Small intestine (tissue), 7 donors: ENCODE data around the gene CRYGD. TPM values are rescaled to one million over a fixed set of nuclear protein-coding genes. Genes with fewer than 3 reads are reported as not detected.
"Not testable (repeated sequence)": the region's sequence is repeated elsewhere in the genome, so short reads cannot be mapped to it uniquely, and the experiment has no call there.

Experiments
- DNase-seq, 2 donors: peaks; one replicate each; pipeline versions ENCODE4 v3.0.0 to v3.0.0-alpha.2; 2013
- FAIRE-seq: peaks from 2 replicates; lab custom pipeline; 2012; peaks lifted over from hg19 to GRCh38; lab: Jason Lieb, UNC
- H3K27ac ChIP-seq, 3 donors: one replicate each; pipeline ENCODE4 v1.5.1; 2013; ENCODE audit warnings: low read length in 2 of 3, mild to moderate bottlenecking in 2 of 3, control low read depth in 1 of 3, inconsistent platforms in 1 of 3, low read depth in 1 of 3, moderate library complexity in 1 of 3
- H3K27me3 ChIP-seq, 3 donors: one replicate each; pipeline ENCODE4 v1.6.1; 2013; ENCODE audit warnings: low read length in 3 of 3, inconsistent platforms in 1 of 3; ENCODE audit not compliant: control insufficient read depth in 3 of 3, insufficient read depth in 3 of 3
- H3K36me3 ChIP-seq, 3 donors: one replicate each; pipeline ENCODE4 v1.6.1; 2013; ENCODE audit warnings: low read length in 3 of 3, inconsistent platforms in 1 of 3, low read depth in 1 of 3, mild to moderate bottlenecking in 1 of 3, moderate library complexity in 1 of 3; ENCODE audit not compliant: control insufficient read depth in 3 of 3, insufficient read depth in 2 of 3
- H3K4me1 ChIP-seq, 3 donors: one replicate each; pipeline ENCODE4 v1.6.1; 2013; ENCODE audit warnings: low read length in 2 of 3, inconsistent platforms in 1 of 3, low read depth in 1 of 3, mild to moderate bottlenecking in 1 of 3, moderate library complexity in 1 of 3; ENCODE audit not compliant: control insufficient read depth in 3 of 3, insufficient read depth in 2 of 3
- H3K4me3 ChIP-seq, 3 donors: one replicate each; pipeline ENCODE4 v1.5.1; 2013; ENCODE audit warnings: low read length in 3 of 3, control low read depth in 1 of 3, inconsistent platforms in 1 of 3, low read depth in 1 of 3, mild to moderate bottlenecking in 1 of 3, moderate library complexity in 1 of 3
- H3K9me3 ChIP-seq, 2 donors: one replicate each; pipeline ENCODE4 v1.6.1; 2013; ENCODE audit warnings: low read depth in 1 of 2, low read length in 1 of 2; ENCODE audit not compliant: control insufficient read depth in 2 of 2, insufficient read depth in 1 of 2
- WGBS, 3 donors: extraction: QIAGEN DNeasy Blood & Tissue Kit; methylation state at CpG; one replicate each; pipeline ENCODE4 v1.1.7; 2013; 5-methylcytosine and 5-hydroxymethylcytosine counted together
- polyA plus RNA-seq, 4 donors: library from polyadenylated mRNA; stranded (reverse) in 3 of 4; unstranded in 1 of 4; fragments of 200-250 nt in 3 of 4; fragments of 120-200 nt in 1 of 4; gene quantifications; one replicate each; pipeline versions ENCODE4 v1.2.1 to v1.2.3, GENCODE V29; 2013
- donor health status: healthy with polysubstance abuse.
- donor health status: control.
- donor health status: control.
- donor health status: Bipolar disorder and iron deficiency.
- donor health status: healthy.

CRYGD gene
- polyA plus RNA-seq, 4 donors = 0.15 to 2.8 TPM; not detected in 2

DNA sequence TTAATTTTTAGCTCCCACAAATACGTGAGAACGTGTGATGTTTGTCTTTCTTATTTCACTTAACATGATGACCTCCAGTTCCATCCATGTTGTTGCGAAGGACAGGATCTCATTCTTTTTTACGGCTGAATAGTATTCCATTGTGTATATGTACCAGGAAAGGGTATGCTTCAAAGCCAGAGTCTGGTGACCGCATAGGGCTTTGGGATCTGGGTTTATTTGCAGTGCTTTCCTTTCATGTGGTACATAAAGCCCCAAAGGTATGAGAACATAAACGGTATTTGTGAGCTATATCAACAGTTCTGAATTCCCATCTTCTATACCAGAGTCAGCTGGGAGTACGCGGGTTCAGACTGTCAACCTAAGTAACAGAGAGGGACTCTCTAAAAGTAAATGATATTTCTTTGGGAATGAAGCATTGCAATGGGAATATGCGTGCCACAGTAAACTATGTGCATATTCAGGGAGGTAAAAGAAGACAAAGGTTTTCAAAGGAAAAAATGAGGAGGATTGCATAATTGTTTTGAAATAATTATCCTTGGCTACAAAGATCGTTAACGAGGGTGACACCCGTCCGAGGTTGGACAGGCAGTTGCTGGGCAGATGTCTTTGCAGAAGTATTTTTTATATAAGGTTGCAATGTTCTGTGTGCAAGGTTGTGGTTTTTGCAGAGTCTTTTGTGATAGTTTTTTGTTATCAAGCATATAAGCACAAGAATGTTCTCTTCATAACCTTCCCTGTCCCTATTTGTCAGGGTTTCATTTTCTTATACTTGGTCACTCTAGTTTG, 24.4 kb downstream of the CRYGD start:
- Histone ChIP-seq H3K36me3 (no peaks in the 10 kb centered on the region), H3K9me3 (no peaks in the 10 kb centered on the region), H3K4me3 (no peak overlapping the region), H3K4me1 (no peaks in the 10 kb centered on the region), H3K27ac (no peak overlapping the region), H3K27me3 (no peaks in the 10 kb centered on the region)
- DNase-seq = no peak
- WGBS, 3 donors = 59 to 77% (median 60%) methylated on average over 13 of the region's 13 CpGs
- FAIRE-seq = no peak

DNA sequence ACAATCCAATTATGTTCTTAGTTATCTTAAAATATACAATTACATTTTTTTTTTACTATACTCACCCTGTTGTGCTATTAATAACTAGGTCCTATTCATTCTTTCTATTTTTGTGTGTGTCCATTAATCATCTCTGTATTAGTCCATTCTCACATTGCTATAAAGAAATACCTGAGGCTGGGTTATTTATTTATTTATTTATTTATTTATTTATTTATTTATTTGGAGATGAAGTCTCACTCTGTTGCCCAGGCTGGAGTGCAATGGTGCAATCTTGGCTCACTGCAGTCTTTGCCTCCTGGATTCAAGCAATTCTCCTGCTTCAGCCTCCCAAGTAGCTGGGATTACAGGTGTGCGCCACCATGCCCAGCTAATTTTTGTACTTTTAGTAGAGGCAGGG, 25.6 kb downstream of the CRYGD start:
- H3K27me3 ChIP-seq, FAIRE-seq, H3K4me1 ChIP-seq, H3K27ac ChIP-seq, H3K4me3 ChIP-seq, DNase-seq, H3K36me3 ChIP-seq, H3K9me3 ChIP-seq: not testable (repeated sequence)
- WGBS, 3 donors = 97 to 100% (median 100%) methylated on average over 1 of the region's 1 CpG

DNA sequence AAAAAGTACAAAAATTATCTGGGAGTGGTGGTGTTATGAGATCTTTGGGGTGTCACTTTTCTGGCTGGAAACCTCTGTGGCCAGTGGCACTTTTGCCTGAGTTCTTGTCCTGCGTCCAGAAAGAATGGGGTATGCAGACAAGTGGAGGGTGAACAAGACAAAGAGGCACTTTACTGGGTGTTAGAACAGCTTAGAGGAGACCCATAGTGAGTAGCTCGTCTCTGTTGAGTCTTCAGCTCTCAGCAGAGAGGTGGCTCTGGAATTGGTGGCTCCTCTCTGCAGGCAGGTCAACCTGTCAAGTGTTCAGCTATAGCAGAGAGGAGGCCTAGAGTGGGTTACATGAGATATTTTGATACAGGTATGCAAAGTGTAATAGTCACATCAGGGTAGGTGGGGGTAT, 26.1 kb downstream of the CRYGD start:
- WGBS, 3 donors = 50 to 77% (median 70%) methylated on average over 2 of the region's 2 CpGs
- Histone ChIP-seq H3K4me3 (no peak overlapping the region), H3K27me3 (no peaks in the 10 kb centered on the region), H3K9me3 (no peaks in the 10 kb centered on the region), H3K27ac (no peak overlapping the region), H3K36me3 (no peaks in the 10 kb centered on the region), H3K4me1 (no peaks in the 10 kb centered on the region)
- no peak for DNase-seq
- no peak for FAIRE-seq

DNA sequence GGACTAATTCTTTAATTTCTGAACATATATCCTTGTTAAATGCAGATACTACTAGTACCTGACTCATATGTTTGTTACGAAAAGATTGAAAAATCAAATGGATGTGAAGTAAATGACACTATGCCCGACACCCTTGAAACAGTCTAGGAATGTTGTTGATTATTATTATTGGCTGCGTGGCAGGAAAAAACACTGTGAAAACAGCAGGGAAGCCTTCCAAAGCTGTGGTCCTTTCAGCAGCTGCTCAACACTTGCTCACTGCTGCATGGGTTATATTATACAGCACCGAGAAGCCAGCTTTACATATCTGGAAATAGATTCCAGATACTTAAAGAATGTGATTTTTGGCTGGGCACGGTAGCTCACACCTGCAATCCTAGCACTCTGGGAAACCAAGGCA, 26.5 kb downstream of the CRYGD start:
- no peaks in the 10 kb centered on the region for H3K27me3 ChIP-seq
- no peak overlapping the region for H3K27ac ChIP-seq
- no peaks in the 10 kb centered on the region for H3K4me1 ChIP-seq
- DNase-seq = no peak
- no peaks in the 10 kb centered on the region for H3K36me3 ChIP-seq
- H3K9me3 ChIP-seq = no peaks in the 10 kb centered on the region
- H3K4me3 ChIP-seq = no peak overlapping the region
- WGBS, 3 donors = 68 to 89% (median 88%) methylated on average over 5 of the region's 5 CpGs
- no peak for FAIRE-seq

DNA sequence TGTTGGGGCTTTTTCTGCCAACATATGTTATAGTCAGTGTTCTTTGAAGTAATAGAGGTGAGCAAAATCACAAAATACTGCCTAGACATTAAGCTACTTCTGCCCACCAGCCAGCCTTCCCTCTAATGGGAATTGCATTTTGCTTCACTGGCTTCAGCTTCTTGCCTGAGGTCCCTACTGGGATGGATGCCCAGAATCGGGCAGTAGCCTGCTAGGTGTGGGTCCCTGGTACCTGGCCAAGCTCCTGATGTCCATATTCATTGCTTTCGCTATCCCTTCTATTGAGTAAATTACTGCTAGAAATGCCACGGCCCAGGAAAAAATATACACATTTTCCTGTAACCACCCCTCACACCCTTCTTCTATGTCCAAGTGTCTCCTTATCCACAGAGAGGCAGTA, 27.0 kb downstream of the CRYGD start:
- Histone ChIP-seq H3K36me3 (no peaks in the 10 kb centered on the region), H3K9me3 (no peaks in the 10 kb centered on the region), H3K27ac (no peak overlapping the region), H3K27me3 (no peaks in the 10 kb centered on the region), H3K4me3 (no peak overlapping the region), H3K4me1 (no peaks in the 10 kb centered on the region)
- DNase-seq = no peak
- no peak for FAIRE-seq
- 72 to 77% (median 73%) methylated on average over 3 of the region's 3 CpGs for WGBS, 3 donors

DNA sequence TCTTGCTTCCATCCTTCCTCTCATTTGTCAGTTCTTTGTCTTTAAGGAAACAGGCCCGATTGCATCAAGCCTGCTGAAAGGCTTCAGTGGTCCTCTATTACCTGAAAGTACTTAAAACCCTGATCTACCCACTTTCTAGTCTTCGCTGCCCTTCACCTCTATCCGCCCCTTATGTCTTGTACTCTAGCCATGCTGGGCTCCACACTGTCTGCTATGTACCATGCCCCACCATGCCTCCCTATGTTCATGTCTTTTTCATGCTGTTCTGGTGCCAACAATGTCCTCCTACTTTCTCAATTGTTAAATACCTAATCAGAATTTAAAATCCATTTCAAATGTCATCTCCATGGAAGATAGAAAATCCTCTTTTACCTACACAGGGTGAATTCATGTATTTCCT, 28.2 kb downstream of the CRYGD start:
- Histone ChIP-seq H3K9me3 (no peaks in the 10 kb centered on the region), H3K4me3 (no peak overlapping the region), H3K27me3 (no peaks in the 10 kb centered on the region), H3K36me3 (no peaks in the 10 kb centered on the region), H3K4me1 (peaks cover 0 to 2% (median 0%) of the 10 kb centered on the region in 3 donors), H3K27ac (no peak overlapping the region)
- DNase-seq (no peak), FAIRE-seq (no peak)
- WGBS, 3 donors = 77 to 89% (median 79%) methylated on average over 3 of the region's 3 CpGs

DNA sequence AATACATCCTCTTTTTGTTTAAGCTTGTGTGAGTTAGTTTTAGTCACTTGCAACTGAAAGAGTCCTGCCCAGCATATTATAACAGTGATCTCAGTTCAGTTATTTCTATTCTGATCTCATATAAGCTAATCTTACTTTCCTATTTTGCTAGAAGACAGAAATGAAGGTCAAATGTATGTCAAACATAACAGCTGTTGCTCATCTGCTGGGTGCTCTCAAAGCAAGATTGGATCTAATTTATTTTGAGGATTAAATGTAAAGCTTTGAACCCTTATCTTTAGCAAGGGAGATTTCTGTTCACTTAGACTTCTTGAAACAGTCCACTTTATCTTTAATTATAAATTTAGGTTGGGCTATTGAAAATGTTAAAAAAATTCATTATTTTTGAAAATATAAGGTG, 31.2 kb downstream of the CRYGD start:
- no peaks in the 10 kb centered on the region for H3K36me3 ChIP-seq

DNA sequence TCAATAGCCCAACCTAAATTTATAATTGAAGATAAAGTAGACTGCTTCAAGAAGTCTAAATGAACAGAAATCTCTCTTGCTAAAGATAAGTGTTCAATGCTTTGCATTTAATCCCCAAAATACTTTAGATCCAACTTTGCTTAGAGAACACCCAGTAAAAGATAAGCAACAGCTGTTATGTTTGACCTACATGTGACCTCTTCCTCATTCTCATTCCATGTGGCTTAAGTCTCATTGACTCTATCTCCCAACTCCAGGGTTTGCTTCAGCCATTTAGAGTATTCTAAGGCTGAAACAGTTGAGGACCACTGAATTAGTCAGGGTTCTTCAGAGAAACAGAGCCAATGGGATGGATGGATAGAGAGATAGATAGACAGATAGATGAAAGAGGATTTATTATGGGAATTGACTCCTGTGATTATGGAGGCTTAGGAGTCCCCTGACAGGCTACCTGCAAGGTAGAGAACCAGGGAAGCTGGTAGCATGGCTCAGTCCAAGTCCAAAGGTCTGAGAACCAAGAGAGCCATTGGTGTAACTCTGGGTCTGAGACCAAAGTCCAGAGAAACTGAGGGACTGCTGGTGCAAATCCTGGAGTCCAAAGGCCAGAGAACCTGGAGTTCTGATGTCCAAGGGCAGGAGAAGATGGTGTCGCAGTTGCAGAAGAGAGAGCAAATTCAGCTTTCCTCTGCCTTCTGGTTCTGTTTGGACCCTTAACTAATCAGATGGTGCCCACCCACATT, 32.1 kb downstream of the CRYGD start:
- peaks cover 0 to 4% of the 10 kb centered on the region in 2 donors for H3K9me3 ChIP-seq
- peaks cover 0 to 2% (median 0%) of the 10 kb centered on the region in 3 donors for H3K4me1 ChIP-seq
- WGBS, 3 donors = 58 to 97% (median 83%) methylated on average over 1 of the region's 1 CpG
- FAIRE-seq (no peak), DNase-seq (peak; percentile 6 to 84)
- no peaks in the 10 kb centered on the region for H3K36me3 ChIP-seq
- H3K27me3 ChIP-seq = no peaks in the 10 kb centered on the region
- no peak overlapping the region for H3K27ac ChIP-seq
- H3K4me3 ChIP-seq = no peak overlapping the region

More for the DNA sequence above, 31.2 kb downstream of the CRYGD start:
- Histone ChIP-seq H3K4me1 (peaks cover 0 to 2% (median 0%) of the 10 kb centered on the region in 3 donors), H3K4me3 (no peak overlapping the region), H3K27me3 (no peaks in the 10 kb centered on the region), H3K27ac (no peak overlapping the region), H3K9me3 (peaks cover 0 to 4% of the 10 kb centered on the region in 2 donors)
- FAIRE-seq = no peak
- no peak for DNase-seq
